Measurements from ENCODE around the gene WBP11.

GRCh38 chr12:14834509-14834908, 31.2 kb upstream of the WBP11 start:
- no peak for TF ChIP-seq CTCF (conservative IDR thresholded peaks at IDR 0.05 in 1 of 2, IDR thresholded peaks at IDR 0.05 in 1 of 2; ENCODE audit: extremely low read depth in 1 of 2, insufficient read depth in 1 of 2, low read depth in 1 of 2, low read length in 2 of 2)
- no peak for TF ChIP-seq EZH2 (IDR thresholded peaks at IDR 0.05; ENCODE audit: borderline replicate concordance, low read length)
